NCI-H510A (cell line): Measurements from ENCODE around the gene KIAA1755.
"Not testable (repeated sequence)": the region's sequence is repeated elsewhere in the genome, so short reads cannot be mapped to it uniquely, and the experiment has no call there.

Source experiments
- DNase-seq: peaks from one replicate; lab custom pipeline; 2025; lab: John Stamatoyannopoulos, UW

KIAA1755 gene

DNA sequence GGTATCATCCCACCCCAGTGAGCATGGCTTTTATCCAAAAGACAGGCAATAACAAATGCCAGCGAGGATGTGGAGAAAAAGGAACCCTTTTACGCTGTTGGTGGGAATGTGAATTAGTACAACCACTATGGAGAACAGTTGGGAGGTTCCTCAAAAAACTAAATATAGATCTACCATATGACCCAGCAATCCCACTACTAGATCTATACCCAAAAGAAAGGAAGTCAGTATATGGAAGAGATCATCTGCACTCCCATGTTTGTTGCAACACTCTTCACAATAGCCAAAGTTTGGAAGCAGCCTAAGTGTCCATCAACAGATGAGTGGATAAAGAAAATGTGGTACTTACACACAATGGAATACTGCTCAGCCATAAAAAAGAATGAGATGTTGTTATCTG, 5.9 kb upstream of the KIAA1755 start:
- DNase-seq: no peak

- no peak for DNase-seq
Measured at GRCh38 chr20:38262931-38263330, 2.4 kb upstream of the KIAA1755 start.

DNA sequence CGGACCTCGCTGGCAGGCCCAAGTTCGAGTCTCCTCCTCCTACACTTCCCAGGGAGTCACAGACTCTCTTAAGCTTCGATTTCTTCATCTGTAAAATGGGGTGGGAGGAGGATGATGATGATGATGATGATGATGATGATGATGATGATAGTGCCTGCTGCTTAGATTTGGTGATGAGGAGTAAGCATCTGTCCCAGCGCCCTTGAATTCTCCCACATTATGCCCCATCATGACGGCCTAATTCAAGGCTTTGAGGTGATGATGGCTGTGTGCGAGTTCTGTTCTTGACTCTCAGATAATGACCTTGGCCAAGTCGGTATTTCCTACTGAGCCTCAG, 487 bp upstream of the KIAA1755 start:
- DNase-seq: no peak

GRCh38 chr20:38260025-38260377, 534 bp downstream of the KIAA1755 start:
- no peak for DNase-seq

GRCh38 chr20:38258545-38259215, 1.9 kb downstream of the KIAA1755 start:
- DNase-seq: no peak

- no peak for DNase-seq
Measured at GRCh38 chr20:38256966-38257365, 3.6 kb downstream of the KIAA1755 start.

DNA sequence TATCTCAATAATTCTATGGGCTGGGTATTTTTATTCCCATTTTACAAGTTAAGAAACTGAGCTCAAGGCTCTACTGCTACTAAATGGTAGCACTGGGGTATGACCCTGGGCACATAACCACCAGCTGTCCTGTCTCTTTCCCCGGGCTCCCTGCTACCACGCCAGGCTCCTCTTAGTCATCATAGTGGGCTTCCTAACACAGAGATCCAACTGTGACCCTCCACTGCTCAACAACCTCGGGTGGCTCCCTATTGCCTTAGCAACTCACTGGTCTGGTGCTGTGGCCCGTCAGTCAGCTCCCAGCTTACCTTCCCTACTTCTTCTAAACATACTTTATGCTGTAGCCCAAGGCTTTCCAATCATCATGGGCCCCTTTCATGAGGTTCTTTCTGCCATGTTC, 4.5 kb downstream of the KIAA1755 start:
- no peak for DNase-seq

- DNase-seq: no peak
Measured at GRCh38 chr20:38255393-38255792, 5.1 kb downstream of the KIAA1755 start.

- not testable (repeated sequence) for DNase-seq
Measured at GRCh38 chr20:38254621-38255020, 5.9 kb downstream of the KIAA1755 start.

DNA sequence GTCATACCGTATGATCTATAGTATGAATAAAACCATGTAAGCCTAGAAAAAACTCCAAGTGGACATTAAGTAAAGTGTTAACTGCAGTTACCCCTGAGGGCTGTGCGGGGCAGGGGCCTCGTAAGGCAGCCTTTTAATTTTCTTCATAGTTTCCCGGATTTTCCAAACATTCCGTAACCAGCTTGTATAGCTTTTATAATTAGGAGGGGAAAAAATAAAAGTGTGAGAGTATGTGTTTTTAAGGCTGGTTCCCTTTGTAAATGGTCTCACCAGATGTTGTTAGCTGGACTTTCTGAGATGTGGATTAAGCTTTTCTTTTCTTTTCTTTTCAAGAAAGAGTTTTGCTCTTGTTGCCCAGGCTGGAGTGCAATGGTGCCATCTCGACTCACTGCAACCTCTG, 7.0 kb downstream of the KIAA1755 start:
- no peak for DNase-seq

DNA sequence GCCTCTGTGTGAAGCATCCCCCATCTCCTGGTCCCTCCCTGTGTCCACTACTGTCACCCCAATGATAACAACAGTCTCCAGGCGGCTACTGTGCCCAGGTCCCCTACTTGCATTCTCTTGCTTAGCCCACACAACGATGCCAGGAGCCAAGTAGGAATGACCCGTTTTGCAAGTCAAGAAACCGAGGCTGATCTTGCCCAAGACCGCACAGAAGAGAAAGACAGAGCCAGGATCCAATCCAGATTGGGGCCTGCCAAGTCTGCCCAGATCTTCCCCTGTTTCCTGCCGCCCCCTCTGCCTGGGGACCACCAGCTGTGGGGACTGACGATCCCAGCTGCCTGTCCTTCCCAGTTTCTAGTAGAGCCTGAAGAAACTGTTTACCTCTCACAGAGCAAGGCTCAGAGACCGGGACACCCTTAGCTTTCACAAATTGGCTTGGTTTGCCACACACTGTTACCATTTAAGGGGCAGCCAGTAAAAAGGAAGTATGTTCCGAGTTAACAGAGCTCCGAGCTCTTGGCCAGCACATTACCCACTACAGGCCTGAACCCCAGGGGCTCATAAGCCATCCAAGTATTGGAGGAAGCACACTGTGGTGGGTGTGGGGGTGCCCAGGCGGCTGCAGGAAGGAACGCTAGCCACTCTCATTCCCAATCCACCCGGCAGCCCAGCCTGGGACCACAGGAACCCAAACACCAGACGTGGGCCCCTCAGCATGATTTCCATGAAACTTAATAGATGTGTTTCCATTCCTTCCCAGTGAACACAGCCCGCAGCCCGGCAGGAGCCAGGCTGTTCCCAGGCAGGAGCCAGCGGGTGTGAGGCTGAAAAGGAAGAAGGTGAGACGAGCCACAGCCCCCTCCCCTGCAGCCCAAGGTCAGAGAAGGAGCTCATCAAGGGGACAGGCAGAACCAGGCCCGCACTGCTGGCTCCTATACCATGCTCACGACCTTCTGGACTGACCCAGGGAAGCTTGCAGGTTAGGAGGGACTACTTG, 7.9 kb downstream of the KIAA1755 start:
- DNase-seq: no peak

- DNase-seq: not testable (repeated sequence)
Measured at GRCh38 chr20:38251441-38251840, 9.1 kb downstream of the KIAA1755 start.

DNA sequence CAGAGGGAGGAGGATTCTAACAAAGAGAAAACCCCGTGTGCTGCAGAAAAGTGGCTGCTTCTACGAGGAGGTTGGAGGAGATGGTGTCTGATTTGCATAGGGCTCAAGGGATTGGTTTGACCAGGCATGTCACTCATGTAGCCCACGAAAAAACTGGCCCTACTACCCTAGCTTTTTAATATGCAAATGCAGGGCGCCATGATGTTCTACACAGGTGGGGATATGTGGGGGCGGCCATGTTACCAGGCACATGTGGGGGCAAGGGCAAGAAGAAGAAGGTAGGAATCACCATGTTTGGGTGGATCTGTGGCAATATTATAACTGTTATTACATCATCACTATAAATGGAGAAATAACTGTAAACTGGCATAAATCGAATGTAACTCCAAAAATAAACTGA, 9.9 kb downstream of the KIAA1755 start:
- DNase-seq: no peak

- no peak for DNase-seq
Measured at GRCh38 chr20:38249536-38250310, 10.8 kb downstream of the KIAA1755 start.

- DNase-seq: no peak
Measured at GRCh38 chr20:38248133-38248532, 12.4 kb downstream of the KIAA1755 start.

- DNase-seq: not testable (repeated sequence)
Measured at GRCh38 chr20:38247725-38248124, 12.8 kb downstream of the KIAA1755 start.

DNA sequence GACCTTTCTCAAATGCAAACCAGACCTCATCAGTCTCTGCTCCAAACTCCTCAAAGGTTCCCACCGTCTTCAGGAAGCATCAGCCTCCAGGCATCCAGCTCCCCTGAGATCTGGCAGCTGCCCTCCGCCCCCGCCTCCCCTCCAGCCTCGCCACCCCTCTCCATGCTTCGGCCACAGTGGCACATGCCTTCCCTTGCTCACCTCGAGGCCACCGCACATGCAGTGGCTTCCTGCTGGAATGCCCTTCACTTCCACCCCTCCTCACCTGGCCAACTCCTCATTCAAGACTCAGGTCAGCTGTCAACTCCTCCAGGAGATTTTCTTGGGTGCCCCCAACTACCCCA, 13.4 kb downstream of the KIAA1755 start:
- no peak for DNase-seq

GRCh38 chr20:38246357-38247165, 14.0 kb downstream of the KIAA1755 start:
- DNase-seq: no peak

DNA sequence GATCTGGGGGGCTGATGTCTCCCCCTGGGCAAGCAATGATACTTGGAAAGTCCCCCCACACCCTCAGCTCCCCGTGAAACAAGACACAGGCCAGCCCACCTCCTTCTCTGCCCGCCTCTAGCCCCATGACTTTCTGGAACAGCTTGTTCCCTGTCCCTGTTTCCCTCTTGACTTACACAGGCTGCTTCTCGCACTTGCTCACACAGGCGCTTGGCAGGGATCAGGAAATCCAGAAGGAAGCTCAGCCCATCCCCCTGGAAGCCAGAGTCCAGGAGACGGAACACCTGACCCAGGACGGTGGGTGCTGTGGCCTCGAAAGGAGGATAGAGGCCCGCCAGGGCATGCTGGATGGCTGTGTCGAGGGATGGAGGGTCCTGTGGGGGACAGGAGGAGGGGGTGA, 14.8 kb downstream of the KIAA1755 start:
- no peak for DNase-seq

- no peak for DNase-seq
Measured at GRCh38 chr20:38243709-38244020, 16.9 kb downstream of the KIAA1755 start.

- DNase-seq: no peak
Measured at GRCh38 chr20:38242848-38243708, 17.5 kb downstream of the KIAA1755 start.
